Suprapubic skin (tissue), 4 donors: ENCODE measurements around the gene SREBF1.

ENCODE experiments used
- POLR2A ChIP-seq, 2 donors: fragments of 450-650 bp; IDR thresholded peaks; one replicate each; pipeline ENCODE4 v1.6.1; 2017; ENCODE audit warnings: antibody characterized with exemption in 2 of 2, mild to moderate bottlenecking in 2 of 2, moderate library complexity in 2 of 2
- POLR2AphosphoS5 ChIP-seq, 3 donors: sonication (generic); formaldehyde crosslinking; IDR thresholded peaks; one replicate each; pipeline ENCODE4 v1.6.1; 2017; ENCODE audit warnings: antibody characterized with exemption in 3 of 3
- TF ChIP-seq, protein P1 (sequence below), 2 donors: fragments of 200-600 bp in 1 of 2; fragments of 450-650 bp in 1 of 2; sonication (generic) in 1 of 2; IDR thresholded peaks; one replicate each; pipeline ENCODE4 v1.5.1; 2016 to 2019; ENCODE audit warnings: antibody characterized with exemption in 2 of 2, mild to moderate bottlenecking in 1 of 2, moderate library complexity in 1 of 2

- TF ChIP-seq POLR2A (IDR thresholded peaks at IDR 0.05) (no peak), POLR2AphosphoS5 (IDR thresholded peaks at IDR 0.05) (peak in 2 of 3 donors; percentile 47 to 55)
- TF ChIP-seq, protein P1, sequence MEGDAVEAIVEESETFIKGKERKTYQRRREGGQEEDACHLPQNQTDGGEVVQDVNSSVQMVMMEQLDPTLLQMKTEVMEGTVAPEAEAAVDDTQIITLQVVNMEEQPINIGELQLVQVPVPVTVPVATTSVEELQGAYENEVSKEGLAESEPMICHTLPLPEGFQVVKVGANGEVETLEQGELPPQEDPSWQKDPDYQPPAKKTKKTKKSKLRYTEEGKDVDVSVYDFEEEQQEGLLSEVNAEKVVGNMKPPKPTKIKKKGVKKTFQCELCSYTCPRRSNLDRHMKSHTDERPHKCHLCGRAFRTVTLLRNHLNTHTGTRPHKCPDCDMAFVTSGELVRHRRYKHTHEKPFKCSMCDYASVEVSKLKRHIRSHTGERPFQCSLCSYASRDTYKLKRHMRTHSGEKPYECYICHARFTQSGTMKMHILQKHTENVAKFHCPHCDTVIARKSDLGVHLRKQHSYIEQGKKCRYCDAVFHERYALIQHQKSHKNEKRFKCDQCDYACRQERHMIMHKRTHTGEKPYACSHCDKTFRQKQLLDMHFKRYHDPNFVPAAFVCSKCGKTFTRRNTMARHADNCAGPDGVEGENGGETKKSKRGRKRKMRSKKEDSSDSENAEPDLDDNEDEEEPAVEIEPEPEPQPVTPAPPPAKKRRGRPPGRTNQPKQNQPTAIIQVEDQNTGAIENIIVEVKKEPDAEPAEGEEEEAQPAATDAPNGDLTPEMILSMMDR (IDR thresholded peaks at IDR 0.05) = no peak
These were observed 14.6 kb downstream of the SREBF1 start for GRCh38 chr17:17822189-17822588.
